Measurements from ENCODE around the gene FAM117B. TPM values are rescaled to one million over a fixed set of nuclear protein-coding genes. Genes with fewer than 3 reads are reported as not detected.

The FAM117B gene
- total RNA-seq, 1 experiment from 2014 or later = 24.0 TPM

DNA sequence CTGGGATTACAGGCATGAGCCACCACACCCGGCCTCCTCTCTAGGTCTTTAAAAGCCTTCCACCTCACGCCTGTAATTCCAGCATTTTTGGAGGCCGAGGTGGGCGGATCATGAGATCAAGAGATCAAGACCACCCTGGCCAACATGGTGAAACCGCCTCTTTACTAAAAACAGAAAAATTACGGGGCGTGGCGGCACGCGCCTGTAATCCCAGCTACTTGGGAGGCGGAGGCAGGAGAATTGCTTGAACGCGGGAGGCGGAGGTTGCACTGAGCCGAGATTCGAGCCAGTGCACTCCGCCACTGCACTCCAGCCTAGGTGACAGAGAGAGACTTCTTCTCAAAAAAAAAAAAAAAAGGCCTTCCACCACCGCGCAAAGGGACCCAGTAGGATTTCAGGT lies 1.3 kb upstream of the FAM117B start:
- H2BK5ac ChIP-seq (ENCODE audit: insufficient read length, low read length) = no peak overlapping the region
- WGBS (ENCODE audit: extremely low coverage, insufficient read length, low lambda C conversion rate) = no CpG with 5 or more reads among the region's 19 CpGs
- no peak overlapping the region for H4K5ac ChIP-seq (ENCODE audit: insufficient read length, low read depth, low read length)
- no peak overlapping the region for H2AK5ac ChIP-seq (ENCODE audit: insufficient read length, low read length)
- Mint-ChIP-seq H3K4me3 (peak overlapping the region in 1 of 2 experiments; percentile 96; a peak in 3 of 5 replicates), H3K9me3 (no peaks in the 10 kb centered on the region), H3K27ac (no peak overlapping the region), H3K36me3 (ENCODE audit: insufficient read depth in 1 of 3, low read depth in 3 of 3) (peaks cover 0 to 4% (median 0%) of the 10 kb centered on the region in 3 experiments; a peak in 1 of 7 replicates), H3K27me3 (ENCODE audit: low read depth) (no peaks in the 10 kb centered on the region), H3K4me1 (peaks cover 23 to 24% of the 10 kb centered on the region in 2 experiments)
- H3K18ac ChIP-seq (ENCODE audit: insufficient read length, low read depth, low read length) = no peak overlapping the region
- no peaks in the 10 kb centered on the region for H3K27me3 ChIP-seq (ENCODE audit: insufficient read depth, low read length)
- H4K20me1 ChIP-seq (ENCODE audit: control insufficient read depth, insufficient read depth, insufficient read length) = peaks cover 2% of the 10 kb centered on the region
- no peak overlapping the region for H3K9ac ChIP-seq (ENCODE audit: extremely low read depth, insufficient read length, low read length)
- no peaks in the 10 kb centered on the region for H3K4me1 ChIP-seq (ENCODE audit: insufficient read depth, low read length)
- no peak overlapping the region for H3K27ac ChIP-seq (ENCODE audit: insufficient read length, low read depth, low read length)
- H4K91ac ChIP-seq (ENCODE audit: insufficient read length, low read depth, low read length) = no peak overlapping the region
- H3K79me1 ChIP-seq (ENCODE audit: insufficient read depth, low read depth, low read length, poor library complexity, severe bottlenecking) = peaks cover 3% of the 10 kb centered on the region
- H3K14ac ChIP-seq (ENCODE audit: insufficient read depth, low read length) = no peak overlapping the region
- H2BK15ac ChIP-seq (ENCODE audit: low read depth, low read length) = no peak overlapping the region
- no peak overlapping the region for H3K4ac ChIP-seq (ENCODE audit: low read depth, low read length)
- H3K79me2 ChIP-seq (ENCODE audit: insufficient read depth, low read length) = peaks cover 3% of the 10 kb centered on the region; the same call in 1 of the 2 replicates
- no peaks in the 10 kb centered on the region for H3K9me3 ChIP-seq (ENCODE audit: control insufficient read depth, low read depth, low read length)
- no peak overlapping the region for H4K8ac ChIP-seq (replicated peaks; ENCODE audit: insufficient read length, low read depth, low read length)
- H3K4me2 ChIP-seq (ENCODE audit: insufficient read depth, insufficient read length, low read length) = no peak overlapping the region
- peaks cover 4% of the 10 kb centered on the region for H3K23me2 ChIP-seq (ENCODE audit: insufficient read length, low read depth, low read length, poor library complexity, severe bottlenecking)
- no peak overlapping the region for H2AFZ ChIP-seq (ENCODE audit: low read length)
- no peak overlapping the region for H3K23ac ChIP-seq (ENCODE audit: insufficient read length, low read depth, low read length)
- no peak overlapping the region for H3T11ph ChIP-seq (ENCODE audit: low read length)
- TF ChIP-seq, protein P1, sequence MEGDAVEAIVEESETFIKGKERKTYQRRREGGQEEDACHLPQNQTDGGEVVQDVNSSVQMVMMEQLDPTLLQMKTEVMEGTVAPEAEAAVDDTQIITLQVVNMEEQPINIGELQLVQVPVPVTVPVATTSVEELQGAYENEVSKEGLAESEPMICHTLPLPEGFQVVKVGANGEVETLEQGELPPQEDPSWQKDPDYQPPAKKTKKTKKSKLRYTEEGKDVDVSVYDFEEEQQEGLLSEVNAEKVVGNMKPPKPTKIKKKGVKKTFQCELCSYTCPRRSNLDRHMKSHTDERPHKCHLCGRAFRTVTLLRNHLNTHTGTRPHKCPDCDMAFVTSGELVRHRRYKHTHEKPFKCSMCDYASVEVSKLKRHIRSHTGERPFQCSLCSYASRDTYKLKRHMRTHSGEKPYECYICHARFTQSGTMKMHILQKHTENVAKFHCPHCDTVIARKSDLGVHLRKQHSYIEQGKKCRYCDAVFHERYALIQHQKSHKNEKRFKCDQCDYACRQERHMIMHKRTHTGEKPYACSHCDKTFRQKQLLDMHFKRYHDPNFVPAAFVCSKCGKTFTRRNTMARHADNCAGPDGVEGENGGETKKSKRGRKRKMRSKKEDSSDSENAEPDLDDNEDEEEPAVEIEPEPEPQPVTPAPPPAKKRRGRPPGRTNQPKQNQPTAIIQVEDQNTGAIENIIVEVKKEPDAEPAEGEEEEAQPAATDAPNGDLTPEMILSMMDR (conservative IDR thresholded peaks at IDR 0.05) = no peak
- no peak overlapping the region for H2BK20ac ChIP-seq (ENCODE audit: low read depth, low read length, poor library complexity, severe bottlenecking)
- no peak overlapping the region for H2BK12ac ChIP-seq (ENCODE audit: insufficient read length, low read depth, low read length)
- H3K56ac ChIP-seq (ENCODE audit: insufficient read length, low read depth, low read length) = no peak overlapping the region
- no peak overlapping the region for H2BK120ac ChIP-seq (ENCODE audit: low read depth, low read length, poor library complexity, severe bottlenecking)
- DNase-seq = no peak

Data from H9 (cell line).